Nephron progenitor cell (in vitro differentiated cells): ENCODE data around the gene TGFA.

Experiments used
- DNase-seq: peaks from one replicate; pipeline ENCODE4 v3.0.0; 2021
- H3K27ac Mint-ChIP-seq: 2 replicates; pipeline ENCODE4 v1.8.0; 2021; ENCODE audit warnings: mild to moderate bottlenecking, moderate library complexity, mixed read lengths
- H3K27me3 Mint-ChIP-seq: 2 replicates; pipeline ENCODE4 v1.8.0; 2021; ENCODE audit warnings: mild to moderate bottlenecking, low read depth, mixed read lengths; ENCODE audit not compliant: poor library complexity
- H3K36me3 Mint-ChIP-seq: 2 replicates; pipeline ENCODE4 v1.8.0; 2021; ENCODE audit warnings: low read depth, mixed read lengths
- H3K4me1 Mint-ChIP-seq: 2 replicates; pipeline ENCODE4 v1.8.0; 2021; ENCODE audit warnings: mixed read lengths
- H3K4me3 Mint-ChIP-seq: 2 replicates; pipeline ENCODE4 v1.8.0; 2021; ENCODE audit warnings: mild to moderate bottlenecking, moderate library complexity, mixed read lengths
- H3K9me3 Mint-ChIP-seq: 2 replicates; pipeline ENCODE4 v1.8.0; 2021; ENCODE audit warnings: mild to moderate bottlenecking, moderate library complexity, mixed read lengths
- TF ChIP-seq, protein P1 (sequence below): fragments of 200-600 bp; sonication (generic); IDR thresholded peaks from 2 replicates; pipeline ENCODE4 v1.5.0; 2021; ENCODE audit warnings: antibody characterized with exemption

Gene TGFA

DNA sequence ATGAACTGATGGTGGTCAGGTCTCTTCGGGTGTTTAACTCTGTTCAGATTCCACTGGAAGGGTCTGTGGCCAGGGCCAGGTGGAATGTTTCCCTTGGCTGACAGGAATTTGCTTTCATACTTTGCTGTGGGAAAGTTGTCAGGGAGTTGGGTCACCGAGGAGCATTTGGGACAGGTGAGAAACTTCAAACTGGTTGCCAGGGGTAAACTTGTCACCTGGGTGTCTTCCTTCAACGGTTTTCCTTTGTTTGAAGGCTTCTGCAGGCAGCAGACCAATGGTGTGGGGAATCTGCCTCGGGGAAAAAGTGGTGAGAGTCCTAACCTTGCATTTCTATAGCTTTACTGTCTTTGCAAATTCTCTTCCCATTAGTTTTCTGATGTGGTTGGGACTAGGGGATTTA, 92.2 kb downstream of the TGFA start:
- no peak for DNase-seq
- no peak overlapping the region for H3K4me3 Mint-ChIP-seq
- TF ChIP-seq, protein P1, sequence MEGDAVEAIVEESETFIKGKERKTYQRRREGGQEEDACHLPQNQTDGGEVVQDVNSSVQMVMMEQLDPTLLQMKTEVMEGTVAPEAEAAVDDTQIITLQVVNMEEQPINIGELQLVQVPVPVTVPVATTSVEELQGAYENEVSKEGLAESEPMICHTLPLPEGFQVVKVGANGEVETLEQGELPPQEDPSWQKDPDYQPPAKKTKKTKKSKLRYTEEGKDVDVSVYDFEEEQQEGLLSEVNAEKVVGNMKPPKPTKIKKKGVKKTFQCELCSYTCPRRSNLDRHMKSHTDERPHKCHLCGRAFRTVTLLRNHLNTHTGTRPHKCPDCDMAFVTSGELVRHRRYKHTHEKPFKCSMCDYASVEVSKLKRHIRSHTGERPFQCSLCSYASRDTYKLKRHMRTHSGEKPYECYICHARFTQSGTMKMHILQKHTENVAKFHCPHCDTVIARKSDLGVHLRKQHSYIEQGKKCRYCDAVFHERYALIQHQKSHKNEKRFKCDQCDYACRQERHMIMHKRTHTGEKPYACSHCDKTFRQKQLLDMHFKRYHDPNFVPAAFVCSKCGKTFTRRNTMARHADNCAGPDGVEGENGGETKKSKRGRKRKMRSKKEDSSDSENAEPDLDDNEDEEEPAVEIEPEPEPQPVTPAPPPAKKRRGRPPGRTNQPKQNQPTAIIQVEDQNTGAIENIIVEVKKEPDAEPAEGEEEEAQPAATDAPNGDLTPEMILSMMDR, result no peak
- no peaks in the 10 kb centered on the region for H3K27me3 Mint-ChIP-seq
- H3K36me3 Mint-ChIP-seq, result no peaks in the 10 kb centered on the region
- H3K9me3 Mint-ChIP-seq, result no peaks in the 10 kb centered on the region
- peaks cover 36% of the 10 kb centered on the region for H3K4me1 Mint-ChIP-seq
- H3K27ac Mint-ChIP-seq, result peak overlapping the region; percentile 23

DNA sequence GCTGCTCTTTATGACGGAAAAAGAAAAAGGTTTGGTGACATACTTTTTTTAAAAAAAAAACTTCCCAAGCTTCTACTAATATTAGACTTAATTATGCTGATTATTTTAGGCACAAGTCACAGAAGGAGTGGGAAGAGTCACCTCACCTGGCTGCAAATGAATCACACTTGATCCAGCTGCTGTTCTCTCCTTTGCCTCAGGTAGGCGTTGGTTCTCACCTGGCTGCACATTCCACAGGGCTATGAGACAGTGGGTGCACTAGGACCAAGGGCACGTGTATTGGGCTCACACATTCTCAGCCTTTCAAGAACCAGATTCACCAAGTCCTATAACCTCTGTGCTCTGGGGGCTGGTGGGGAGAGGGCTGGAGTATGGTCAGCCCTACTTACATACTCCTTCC, 93.3 kb downstream of the TGFA start:
- Mint-ChIP-seq H3K36me3 (no peaks in the 10 kb centered on the region), H3K4me3 (no peak overlapping the region), H3K9me3 (no peaks in the 10 kb centered on the region), H3K27ac (no peak overlapping the region), H3K27me3 (no peaks in the 10 kb centered on the region), H3K4me1 (peaks cover 36% of the 10 kb centered on the region)
- TF ChIP-seq, protein P1, result no peak
- DNase-seq, result no peak

DNA sequence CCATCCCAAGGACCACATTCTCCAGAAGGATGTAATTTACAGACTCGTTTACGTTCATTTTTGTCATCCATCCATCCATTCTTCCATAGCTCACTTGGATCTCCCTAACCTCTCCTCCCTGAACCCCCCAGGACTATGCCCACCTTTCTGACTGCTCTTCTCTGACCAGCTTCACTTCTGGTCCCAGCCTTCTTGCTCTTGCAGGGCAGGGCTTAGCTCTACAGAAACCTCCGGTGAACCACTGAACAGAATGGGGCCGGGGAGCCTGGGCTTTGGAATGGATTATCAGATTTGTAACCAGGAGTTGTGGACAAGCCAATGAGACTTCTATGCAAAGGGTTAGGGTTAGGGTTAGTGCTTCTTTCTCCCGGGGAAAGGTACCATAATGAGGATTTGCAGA, 95.0 kb downstream of the TGFA start:
- Mint-ChIP-seq H3K27me3 (no peaks in the 10 kb centered on the region), H3K4me1 (peaks cover 36% of the 10 kb centered on the region), H3K27ac (peak overlapping the region; percentile 16), H3K4me3 (no peak overlapping the region), H3K36me3 (no peaks in the 10 kb centered on the region), H3K9me3 (no peaks in the 10 kb centered on the region)
- TF ChIP-seq, protein P1, result no peak
- no peak for DNase-seq

- Mint-ChIP-seq H3K9me3 (no peaks in the 10 kb centered on the region), H3K4me1 (peaks cover 24% of the 10 kb centered on the region), H3K27ac (no peak overlapping the region), H3K4me3 (no peak overlapping the region), H3K36me3 (peaks cover 4% of the 10 kb centered on the region), H3K27me3 (no peaks in the 10 kb centered on the region)
- TF ChIP-seq, protein P1, result no peak
- no peak for DNase-seq
These were observed 96.8 kb downstream of the TGFA start for GRCh38 chr2:70456585-70457495.

DNA sequence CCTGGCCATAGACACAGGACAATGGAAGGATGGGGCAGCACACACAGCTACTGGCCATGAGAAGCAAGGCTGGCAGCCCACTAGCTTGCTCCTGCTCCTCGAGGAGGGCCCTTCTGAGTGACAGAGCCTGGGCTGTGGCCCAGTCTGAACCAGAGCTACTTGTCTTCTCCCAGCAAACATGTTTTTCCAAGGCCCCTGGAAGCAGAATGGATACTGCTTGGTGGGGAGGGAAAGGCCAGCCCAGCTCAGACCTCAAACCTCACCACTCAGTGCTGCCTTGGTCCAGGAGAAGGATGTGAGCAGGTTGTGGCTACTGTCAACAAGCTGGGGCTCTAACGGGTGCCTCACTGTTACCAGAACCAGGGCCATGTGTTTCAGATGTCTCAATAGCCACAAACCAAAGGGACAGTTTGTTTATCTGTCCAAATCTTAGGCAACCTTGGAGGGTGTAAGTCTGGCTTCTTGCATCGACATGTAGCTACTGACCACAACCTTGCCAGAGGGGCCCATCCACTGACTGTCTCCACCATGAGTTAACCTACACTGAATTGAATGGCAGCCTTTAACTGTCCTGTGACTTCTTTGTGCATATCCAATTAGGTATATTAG, 98.6 kb downstream of the TGFA start:
- TF ChIP-seq, protein P1, result no peak
- no peak for DNase-seq
- Mint-ChIP-seq H3K36me3 (peaks cover 13% of the 10 kb centered on the region), H3K9me3 (no peaks in the 10 kb centered on the region), H3K4me3 (no peak overlapping the region), H3K4me1 (peaks cover 16% of the 10 kb centered on the region), H3K27me3 (no peaks in the 10 kb centered on the region), H3K27ac (no peak overlapping the region)
